GM23248 (cell line): ENCODE measurements around the gene TMC5.

Source experiments
- EZH2 ChIP-seq: fragments of 200-600 bp; sonication (generic); IDR thresholded peaks from 2 replicates; pipeline ENCODE4 v1.6.1; 2018; ENCODE audit warnings: antibody characterized with exemption, mild to moderate bottlenecking; ENCODE audit not compliant: insufficient read depth, poor library complexity, severe bottlenecking
- EZH2phosphoT487 ChIP-seq: fragments of 200-600 bp; sonication (generic); IDR thresholded peaks from 2 replicates; pipeline ENCODE4 v1.6.1; 2018; ENCODE audit warnings: antibody characterized with exemption, moderate library complexity, mild to moderate bottlenecking, low read depth; ENCODE audit not compliant: insufficient read depth

- TF ChIP-seq EZH2 (no peak), EZH2phosphoT487 (no peak)
Measured at GRCh38 chr16:19524616-19525384, 107.1 kb downstream of the TMC5 start.
